HG02798 (cell line): ENCODE data around the gene KDF1.
"Not testable (repeated sequence)": the region's sequence is repeated elsewhere in the genome, so short reads cannot be mapped to it uniquely, and the experiment has no call there.

Experiments used
- ATAC-seq: cut with Tn5 transposase; IDR thresholded peaks from one replicate; pipeline ENCODE4 v1.9.1; 2021; ENCODE audit warnings: mild to moderate bottlenecking; ENCODE audit not compliant: unreplicated experiment, poor library complexity

Gene KDF1

DNA sequence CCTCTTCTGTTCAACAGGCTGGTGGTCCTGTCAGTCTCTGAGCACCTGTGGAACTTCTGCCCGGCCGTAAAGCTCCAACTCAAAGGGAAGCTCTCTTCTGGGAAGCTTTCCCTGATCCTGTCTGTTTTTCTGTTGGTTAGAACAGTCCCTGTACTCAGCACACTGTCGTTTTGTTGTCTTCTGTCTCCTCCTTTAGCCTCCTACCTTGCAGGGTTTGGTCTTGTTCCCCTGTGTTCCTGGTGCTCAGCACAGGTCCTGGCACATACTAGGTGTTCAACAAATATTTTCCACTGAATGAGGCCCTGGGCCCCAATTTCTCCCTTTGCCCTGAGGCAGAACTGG lies 328 bp upstream of the KDF1 start:
- ATAC-seq: no peak

DNA sequence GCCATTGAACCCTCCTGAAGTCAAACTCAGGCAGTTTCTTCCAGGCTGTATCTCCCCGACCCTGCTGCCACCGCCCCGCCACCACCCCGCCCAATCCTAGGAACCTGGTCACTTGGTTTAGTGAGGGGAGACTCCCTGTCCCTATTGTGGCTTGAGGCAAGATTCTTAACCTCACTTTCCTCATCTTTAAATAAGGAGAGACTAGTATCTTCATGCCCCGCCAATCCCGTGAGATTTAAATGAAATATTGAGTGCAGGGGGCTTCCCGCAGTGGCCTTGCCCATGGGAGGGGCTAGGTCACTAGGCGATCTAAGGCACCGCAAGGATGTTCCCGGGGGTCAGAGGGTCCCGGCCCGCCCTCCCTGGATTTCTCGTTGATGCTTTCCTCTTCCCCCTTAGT lies 998 bp downstream of the KDF1 start:
- no peak for ATAC-seq

DNA sequence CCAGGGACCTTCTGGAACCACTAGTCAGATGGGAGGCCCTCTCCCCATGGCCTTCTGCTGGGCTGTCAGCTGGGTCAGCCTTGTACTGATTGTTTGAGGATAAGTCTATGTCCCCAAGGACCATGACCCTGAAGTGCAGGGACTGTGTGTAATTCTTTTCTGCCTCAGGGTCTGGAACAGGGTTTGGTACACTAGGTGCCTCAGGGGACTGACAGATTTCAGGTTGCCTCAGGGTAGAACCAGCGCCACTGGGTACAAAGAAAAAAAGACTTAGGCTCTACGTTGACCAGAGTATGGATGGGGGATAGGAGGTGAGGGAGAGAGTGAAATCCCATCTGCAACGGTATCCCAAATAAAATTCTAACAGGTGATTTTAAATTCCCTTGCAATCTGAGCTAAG lies 3.0 kb downstream of the KDF1 start:
- ATAC-seq: no peak

DNA sequence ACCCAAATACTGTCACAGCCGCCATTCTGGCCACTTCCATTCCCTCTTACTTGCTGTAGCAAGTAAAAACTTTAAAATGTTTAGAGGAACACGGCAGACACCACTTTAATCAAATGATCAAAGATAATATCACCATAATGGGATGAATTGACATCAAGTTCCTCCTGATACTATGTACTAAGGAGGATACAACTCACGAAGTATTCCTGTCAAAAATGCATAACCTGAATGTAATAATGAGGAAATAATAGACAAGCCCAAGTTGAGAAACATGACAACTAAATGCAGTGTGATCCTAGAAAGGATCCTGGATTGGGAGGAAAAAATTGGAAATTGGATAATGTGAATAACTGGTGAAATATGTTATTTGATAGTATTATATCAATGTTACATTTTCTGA lies 3.9 kb downstream of the KDF1 start:
- ATAC-seq: no peak

DNA sequence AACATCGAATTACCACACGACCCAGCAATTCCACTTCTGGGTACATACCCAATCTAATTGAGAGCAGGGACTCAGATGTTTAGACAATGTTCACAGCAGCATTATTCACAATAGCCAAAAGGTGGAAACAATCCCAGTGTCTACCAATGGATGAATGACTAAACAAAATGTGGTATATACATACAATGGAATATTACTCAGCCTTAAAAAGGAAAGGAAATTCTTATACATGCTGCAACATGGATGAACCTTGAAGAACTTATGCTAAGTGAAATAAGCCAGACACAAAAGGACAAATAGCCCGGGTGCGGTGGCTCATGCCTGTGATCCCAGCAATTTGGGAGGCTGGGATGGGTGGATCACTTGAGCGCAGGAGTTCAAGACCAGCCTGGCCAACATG lies 6.9 kb downstream of the KDF1 start:
- no peak for ATAC-seq

DNA sequence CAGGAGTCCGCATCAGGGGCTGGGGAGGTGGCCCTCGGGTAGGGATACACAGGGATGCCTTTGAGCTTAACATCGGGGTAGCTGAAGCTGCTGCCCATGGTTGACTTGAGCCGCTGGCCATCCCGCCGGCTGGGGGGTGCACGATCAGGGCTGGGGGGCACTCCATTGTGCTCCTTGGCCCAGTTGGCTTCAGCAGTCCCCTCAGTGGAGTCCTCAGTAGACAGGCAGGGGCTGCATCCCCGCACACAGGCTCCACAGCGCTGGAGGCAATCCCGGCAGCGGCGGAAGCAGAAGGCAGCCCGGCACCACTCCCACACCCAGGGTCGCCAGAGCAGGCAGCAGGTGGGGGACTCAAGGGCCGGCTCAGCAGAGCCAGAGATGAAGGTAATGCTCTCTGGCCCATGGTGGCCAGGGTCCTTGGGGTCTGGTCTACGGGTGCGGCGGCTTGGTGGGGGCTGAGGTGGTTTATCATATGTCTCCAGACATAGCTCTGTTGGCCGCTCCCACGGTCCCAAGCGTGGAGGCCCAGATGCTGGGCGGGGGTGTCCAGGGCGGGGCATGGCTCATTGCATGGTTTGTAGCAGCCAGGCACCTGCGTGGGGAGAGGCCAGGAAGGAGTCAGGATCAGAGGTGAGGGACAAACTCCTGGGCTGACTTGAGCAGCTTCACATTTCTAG lies 8.3 kb downstream of the KDF1 start:
- ATAC-seq: no peak

DNA sequence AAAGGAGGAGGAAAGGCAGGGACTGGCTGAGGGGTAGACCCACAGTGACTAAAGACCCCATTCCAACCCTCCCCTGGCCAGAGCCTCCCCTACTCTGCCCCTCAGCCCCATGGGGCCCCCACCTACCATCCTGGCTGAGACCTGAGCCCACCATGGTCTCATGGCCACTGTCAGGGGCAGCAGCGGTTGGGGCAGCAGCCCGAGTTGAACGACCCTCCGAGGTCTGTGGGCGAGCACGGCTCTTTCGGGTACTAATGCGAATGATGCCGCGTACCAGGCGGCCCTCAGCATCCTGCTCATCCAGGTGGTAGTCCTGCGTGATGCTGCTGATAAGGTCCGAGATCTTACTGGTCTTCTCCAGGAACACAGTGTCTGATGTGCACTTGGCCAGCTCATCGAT lies 9.1 kb downstream of the KDF1 start:
- no peak for ATAC-seq

DNA sequence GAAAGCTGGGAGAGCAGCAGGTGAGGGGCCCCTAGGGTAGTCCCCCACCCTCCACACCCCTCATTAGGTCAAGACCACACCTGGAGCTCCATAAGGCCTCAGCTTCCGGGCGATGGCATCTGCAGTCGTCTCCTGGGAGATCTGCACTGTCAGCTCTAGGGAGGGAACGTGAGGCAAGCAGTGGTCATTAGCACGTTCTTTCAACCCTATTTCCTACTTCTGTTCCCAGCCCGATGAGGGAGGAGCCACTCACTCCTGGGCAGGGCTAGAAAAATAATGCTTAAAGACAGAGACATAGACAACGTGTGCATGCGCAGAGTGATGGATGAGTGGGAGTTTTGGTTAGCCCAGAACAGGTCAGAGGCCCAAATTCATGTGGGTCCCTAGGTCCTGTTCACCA lies 9.7 kb downstream of the KDF1 start:
- no peak for ATAC-seq

DNA sequence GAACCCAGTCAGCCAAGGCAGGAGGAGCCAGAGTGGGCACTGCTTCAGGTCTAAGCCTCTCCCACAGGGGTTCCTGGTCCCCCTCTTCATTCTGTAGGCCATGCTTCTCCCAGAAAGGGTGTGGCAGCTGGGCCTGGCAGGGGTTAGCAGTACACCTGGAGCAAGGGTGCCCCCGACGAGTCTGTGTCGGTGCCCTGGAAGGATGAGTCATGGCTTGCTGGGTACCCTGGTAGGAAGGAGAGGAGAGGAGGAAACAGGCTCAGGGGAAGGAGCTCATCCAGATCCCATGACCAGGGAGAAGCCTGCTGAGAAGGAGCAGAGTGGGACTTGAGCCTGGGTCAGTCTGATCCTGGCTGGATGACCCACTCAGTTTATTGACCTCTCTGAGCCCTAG lies 10.3 kb downstream of the KDF1 start:
- no peak for ATAC-seq

DNA sequence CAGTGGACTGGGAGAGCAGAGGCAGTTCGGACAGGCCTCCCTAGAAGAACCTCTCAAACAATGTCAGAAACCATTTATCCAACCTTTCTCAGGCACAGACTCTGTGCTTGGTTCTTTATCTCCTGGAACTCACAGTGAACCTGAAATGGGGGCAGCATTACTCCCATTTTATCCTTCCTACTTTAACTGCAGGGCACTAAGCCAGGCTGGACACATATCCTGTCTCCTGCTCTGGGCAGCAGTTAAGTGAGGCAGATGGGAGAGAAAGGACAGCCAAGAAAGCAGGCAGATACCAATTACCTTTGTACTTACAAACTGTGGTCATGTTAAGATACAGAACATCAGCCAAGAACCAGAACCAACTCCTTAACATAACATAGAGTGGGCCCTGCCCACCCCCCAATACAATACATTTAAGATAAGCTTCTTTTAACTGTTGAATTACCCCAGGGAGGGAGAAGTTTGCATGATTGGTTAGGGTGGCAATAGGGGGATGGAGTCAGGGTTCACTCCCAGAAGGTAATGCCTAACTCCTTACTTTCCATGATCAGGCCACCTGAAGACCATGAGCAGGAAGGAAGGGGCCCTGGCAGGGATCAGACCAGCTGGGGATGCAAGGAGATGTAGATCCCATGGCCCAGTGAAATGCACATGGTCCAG lies 10.9 kb downstream of the KDF1 start:
- no peak for ATAC-seq

DNA sequence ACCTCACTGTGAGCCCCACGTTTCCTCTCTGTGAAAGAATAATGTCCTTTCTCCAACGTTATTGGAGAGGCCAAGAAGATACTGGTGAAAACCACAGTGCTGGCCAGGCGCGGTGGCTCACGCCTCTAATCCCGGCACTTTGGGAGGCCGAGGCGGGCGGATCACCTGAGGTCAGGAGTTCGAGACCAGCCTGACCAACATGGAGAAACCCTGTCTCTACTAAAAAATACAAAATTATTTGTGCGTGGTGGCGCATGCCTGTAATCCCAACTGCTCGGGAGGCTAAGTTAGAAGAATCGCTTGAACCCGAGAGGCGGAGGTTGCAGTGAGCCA lies 11.6 kb downstream of the KDF1 start:
- not testable (repeated sequence) for ATAC-seq

DNA sequence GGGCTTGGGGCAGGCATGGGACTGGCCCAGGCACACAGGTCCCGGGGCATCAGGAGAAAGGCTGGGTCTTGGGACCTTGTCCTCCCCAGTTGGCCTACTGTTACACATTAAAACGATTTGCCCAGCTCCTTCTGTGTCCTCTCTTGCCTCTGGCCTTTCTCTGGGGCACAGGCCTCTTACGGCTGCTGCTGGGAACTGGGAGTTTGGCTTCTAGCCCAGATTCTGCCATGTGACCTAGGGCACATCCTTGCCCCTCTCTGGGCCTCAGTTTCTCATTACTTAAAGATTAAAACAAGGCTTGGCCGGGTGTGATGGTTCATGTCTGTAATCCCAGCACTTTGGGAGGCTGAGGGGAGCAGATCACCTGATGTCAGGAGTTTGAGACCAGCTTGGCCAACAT lies 14.0 kb downstream of the KDF1 start:
- ATAC-seq: no peak

DNA sequence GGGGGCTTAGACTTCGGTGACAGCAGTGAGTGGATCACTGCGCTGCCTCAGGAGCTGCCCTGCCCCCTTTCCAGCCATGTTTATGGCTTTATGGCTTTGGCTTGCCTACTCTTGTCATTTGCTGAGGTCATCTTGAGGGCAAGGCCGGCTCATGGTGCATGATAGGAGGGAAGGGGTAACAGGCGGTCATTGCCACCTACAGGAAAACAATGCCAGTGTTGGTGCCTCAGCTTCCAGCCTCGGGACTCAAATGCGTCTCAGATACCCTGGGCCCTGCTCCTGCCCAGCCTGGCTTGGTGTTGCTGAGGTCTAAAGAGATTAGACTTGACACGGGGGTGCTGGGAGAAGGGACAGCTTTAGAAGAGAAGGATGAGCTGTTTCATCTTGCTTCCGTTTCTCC lies 14.5 kb downstream of the KDF1 start:
- no peak for ATAC-seq

DNA sequence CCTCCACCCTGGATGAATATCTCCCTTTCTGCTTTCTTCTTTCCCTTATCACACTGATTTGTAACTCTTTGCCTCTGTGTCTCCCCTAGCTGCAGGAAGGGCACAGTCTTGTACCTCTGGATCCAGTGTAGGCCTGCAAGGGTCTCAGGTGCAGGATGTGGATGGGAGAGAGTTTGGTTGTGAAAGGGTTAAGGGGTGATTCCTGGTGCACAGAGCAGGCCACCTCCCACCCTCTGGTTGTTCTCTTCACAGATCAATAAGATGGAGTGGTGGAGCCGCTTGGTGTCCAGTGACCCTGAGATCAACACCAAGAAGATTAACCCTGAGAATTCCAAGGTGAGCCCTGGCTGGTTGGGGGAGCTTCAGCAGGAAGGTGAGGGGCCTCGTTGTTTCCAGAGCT lies 15.1 kb downstream of the KDF1 start:
- no peak for ATAC-seq

DNA sequence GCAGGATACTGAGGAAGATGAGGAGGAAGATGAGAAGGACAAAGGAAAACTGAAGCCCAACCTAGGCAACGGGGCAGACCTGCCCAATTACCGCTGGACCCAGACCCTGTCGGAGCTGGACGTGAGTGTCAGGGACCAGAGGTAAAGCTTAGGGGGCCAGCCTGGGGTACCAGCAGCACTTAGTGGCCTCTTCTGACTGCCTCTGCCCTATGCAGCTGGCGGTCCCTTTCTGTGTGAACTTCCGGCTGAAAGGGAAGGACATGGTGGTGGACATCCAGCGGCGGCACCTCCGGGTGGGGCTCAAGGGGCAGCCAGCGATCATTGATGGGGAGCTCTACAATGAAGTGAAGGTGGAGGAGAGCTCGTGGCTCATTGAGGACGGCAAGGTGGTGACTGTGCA lies 17.6 kb downstream of the KDF1 start:
- no peak for ATAC-seq

DNA sequence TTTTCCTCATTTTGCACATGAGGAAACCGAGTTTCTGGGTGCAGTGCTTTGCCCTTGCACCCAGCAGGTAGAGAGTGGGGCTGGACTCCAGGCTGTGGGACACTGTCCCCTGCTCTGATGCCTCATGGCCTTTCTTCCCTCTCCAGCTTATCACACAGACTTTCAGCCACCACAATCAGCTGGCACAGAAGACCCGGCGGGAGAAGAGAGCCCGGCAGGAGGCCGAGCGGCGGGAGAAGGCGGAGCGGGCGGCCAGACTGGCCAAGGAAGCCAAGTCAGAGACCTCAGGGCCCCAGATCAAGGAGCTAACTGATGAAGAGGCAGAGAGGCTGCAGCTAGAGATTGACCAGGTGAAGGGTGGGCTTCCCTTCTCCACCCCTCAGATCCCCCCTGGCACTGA lies 19.0 kb downstream of the KDF1 start:
- no peak for ATAC-seq

DNA sequence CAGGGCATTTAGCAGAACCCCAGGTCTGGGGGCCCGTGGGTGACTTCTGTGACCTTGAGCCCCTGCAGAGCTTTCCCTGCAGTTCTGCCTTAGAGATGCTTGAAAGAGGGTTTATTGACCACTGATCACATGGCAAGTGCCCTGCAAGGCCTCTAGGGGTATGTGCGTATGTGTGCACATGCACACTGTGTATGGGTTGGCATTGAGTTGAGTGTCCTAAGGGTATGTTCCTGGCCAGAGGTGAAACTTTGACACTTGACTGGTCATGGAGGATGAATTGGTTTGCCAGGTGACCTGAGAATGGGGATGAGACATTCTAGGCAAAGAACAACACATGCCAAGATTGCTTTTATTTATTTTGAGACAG lies 21.6 kb downstream of the KDF1 start:
- ATAC-seq: no peak

DNA sequence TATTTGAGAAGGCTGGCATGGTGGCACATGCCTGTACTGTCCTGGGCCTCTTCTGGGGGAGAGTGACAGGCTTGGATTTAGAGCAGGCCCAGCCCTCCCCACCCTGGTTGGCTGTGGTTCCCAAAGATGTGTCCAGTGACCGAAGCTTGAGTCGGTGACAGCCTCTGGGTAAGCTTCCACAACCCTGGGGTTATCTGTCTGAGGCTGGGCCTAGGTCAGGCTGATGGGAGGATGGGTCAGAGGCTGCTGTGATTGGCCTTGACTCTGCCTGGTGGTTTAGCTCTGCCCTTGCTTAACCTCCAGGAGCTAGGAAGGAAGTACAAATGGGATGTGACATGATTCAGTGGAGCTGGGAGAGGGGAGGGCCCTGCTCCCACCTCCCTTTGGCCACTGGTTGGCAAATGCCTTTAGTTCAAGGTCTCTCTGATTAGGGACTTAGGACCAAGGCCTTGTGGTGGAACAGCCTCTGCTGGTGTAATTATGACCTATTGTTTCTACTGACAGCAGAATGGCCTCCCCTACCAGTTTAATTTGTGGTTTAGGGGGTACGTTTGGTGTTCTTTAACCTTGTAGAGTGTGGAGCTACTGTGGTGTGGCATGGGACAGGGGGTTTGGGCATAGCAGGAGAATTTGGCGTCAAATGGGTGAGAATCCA lies 22.1 kb downstream of the KDF1 start:
- ATAC-seq: no peak

DNA sequence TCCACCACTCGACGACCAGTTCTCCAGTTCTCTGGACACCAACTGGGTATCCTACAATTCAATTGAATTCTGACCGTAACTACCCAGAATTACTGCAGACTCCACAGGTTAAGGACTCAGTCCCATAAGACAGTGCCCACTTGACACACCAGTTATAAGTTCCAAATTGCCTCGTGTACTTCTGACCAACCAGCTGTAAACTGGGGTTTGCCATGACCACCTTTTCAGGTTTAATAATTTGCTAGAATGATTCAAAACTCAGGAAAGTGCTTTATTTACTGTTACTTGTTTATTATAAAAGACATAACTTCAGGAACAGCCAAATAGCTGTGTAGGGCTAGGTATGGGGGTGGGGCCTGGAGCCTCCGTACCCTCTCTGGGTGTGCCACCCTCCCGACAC lies 23.4 kb downstream of the KDF1 start:
- ATAC-seq: no peak

DNA sequence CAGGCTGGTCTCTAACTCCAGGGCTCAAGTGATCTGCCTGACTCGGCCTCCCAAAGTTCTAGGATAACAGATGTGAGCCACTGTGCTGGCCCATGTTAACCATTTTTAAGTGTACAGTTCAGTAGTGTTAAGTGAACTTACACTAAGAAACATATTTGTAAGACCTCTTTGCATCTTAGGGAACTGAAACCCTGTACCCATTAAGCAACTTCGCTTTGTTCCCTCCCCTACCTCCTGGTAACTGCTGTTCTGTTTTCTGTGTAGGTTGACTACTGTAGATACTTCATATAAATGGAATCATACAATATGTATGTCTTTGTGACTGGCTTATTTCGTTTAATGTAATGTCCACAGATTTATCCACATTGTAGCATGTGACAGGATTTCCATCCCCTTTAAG lies 27.7 kb downstream of the KDF1 start:
- ATAC-seq: peak; percentile 50

DNA sequence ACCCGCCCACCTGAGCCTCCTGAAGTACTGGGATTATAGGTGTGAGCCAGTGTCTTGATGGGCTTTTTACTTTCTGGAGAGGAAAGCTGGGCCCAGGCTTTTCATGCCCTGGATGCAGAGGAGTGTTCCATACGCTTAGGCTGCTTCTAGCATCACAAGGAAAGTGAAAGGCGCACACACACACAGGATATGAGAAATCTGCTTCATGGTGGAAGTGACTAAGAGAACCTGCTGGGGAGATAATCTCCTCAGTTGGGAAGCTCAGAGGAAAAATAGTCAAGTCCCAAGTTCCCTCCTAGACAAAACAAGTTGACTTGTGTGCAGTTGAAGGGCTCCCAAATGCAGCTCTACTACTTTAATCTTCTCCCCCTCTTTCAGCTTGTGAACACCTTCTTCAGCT lies 36.6 kb downstream of the KDF1 start:
- ATAC-seq: no peak

DNA sequence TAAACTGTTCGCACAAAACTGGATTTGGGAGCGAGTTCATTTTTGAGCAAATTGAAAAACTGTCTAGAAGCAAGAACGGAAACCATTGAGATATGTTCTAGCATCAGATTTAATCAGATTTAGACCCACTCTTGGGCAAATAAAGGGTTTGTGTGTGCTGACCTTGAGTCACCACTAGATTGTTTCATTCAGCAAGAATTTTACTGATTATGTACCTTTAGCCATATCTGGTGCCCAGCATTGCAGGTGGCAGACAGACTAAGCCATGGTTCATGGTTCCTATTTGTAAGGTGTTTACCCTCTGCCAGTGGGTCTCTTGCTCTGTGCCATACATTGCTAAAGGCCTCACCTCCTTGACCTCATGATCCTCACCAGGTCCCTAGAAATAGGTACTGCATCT lies 37.4 kb downstream of the KDF1 start:
- no peak for ATAC-seq

DNA sequence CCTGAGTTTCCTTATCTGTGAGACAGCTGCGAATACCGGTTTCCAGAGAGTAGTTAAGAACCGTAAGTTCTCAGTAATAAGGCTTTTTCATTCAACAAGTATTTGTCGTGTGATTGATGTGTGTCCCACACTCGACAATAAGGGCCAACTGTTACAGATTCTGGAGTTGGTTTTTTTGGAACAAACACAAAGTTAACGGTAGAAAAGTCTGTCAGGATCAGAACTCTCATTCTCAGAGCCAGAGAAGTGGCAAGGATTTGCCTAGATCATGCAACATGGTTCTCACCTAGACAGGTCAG lies 37.9 kb downstream of the KDF1 start:
- no peak for ATAC-seq
